ENCODE results near the gene CISH.

CISH gene

GRCh38 chr3:50653937-50654595 lies 42.5 kb upstream of the CISH start:
- H3K4me3 ChIP-seq (ENCODE audit: low read depth, low read length), result no peak overlapping the region
- no peak overlapping the region for H3K9ac ChIP-seq (ENCODE audit: low read length)
- no peaks in the 10 kb centered on the region for H3K4me1 ChIP-seq (ENCODE audit: control insufficient read depth in 1 of 2, insufficient read depth in 2 of 2, low read length in 2 of 2)
- no peak overlapping the region for H3K18ac ChIP-seq (ENCODE audit: low read length)
- H3K27ac ChIP-seq (ENCODE audit: low read depth, low read length), result no peak overlapping the region
- no peaks in the 10 kb centered on the region for H3K36me3 ChIP-seq (ENCODE audit: control insufficient read depth in 1 of 2, insufficient read depth in 2 of 2, low read length in 2 of 2)
- H4K91ac ChIP-seq (ENCODE audit: low read depth, low read length), result no peak overlapping the region
- H2AK5ac ChIP-seq (ENCODE audit: low read length), result no peak overlapping the region
- DNase-seq, result no peak
- H2BK5ac ChIP-seq (ENCODE audit: low read depth, low read length, poor library complexity), result no peak overlapping the region
- H3K9me3 ChIP-seq (ENCODE audit: insufficient read depth, low read depth, low read length), result no peaks in the 10 kb centered on the region
- no peak overlapping the region for H2AFZ ChIP-seq (ENCODE audit: insufficient read depth, low read length, poor library complexity)
- no peak overlapping the region for H3K23ac ChIP-seq (ENCODE audit: low read length)
- no peaks in the 10 kb centered on the region for H3K79me2 ChIP-seq (ENCODE audit: control insufficient read depth, insufficient read depth, low read length, poor library complexity)
- no peak overlapping the region for H3K14ac ChIP-seq (ENCODE audit: low read length)
- no peak overlapping the region for H3K4ac ChIP-seq (ENCODE audit: low read depth, low read length)
- no peak overlapping the region for H4K8ac ChIP-seq (ENCODE audit: low read depth, low read length)
- no peak overlapping the region for H4K12ac ChIP-seq (ENCODE audit: low read depth, low read length)
- no CpG with 5 or more reads among the region's 3 CpGs for WGBS (ENCODE audit: extremely low coverage, insufficient coverage, insufficient read length)
- no peak overlapping the region for H2BK12ac ChIP-seq (ENCODE audit: low read length)
- no peak overlapping the region for H3K4me2 ChIP-seq (ENCODE audit: low read length)
- peaks cover 3% of the 10 kb centered on the region for H3K27me3 ChIP-seq (ENCODE audit: insufficient read depth, low read length)
- H2BK120ac ChIP-seq (ENCODE audit: insufficient read depth, low read length, poor library complexity), result no peak overlapping the region
- H3K79me1 ChIP-seq (ENCODE audit: low read length), result no peaks in the 10 kb centered on the region

GRCh38 chr3:50652709-50653108 lies 41.1 kb upstream of the CISH start:
- no peak overlapping the region for H4K12ac ChIP-seq (ENCODE audit: low read depth, low read length)
- H3K9me3 ChIP-seq (ENCODE audit: insufficient read depth, low read depth, low read length), result peaks cover 4% of the 10 kb centered on the region
- H3K79me1 ChIP-seq (ENCODE audit: low read length), result no peaks in the 10 kb centered on the region
- no peak overlapping the region for H3K23ac ChIP-seq (ENCODE audit: low read length)
- no peak overlapping the region for H4K8ac ChIP-seq (ENCODE audit: low read depth, low read length)
- no peaks in the 10 kb centered on the region for H3K36me3 ChIP-seq (ENCODE audit: control insufficient read depth in 1 of 2, insufficient read depth in 2 of 2, low read length in 2 of 2)
- H3K79me2 ChIP-seq (ENCODE audit: control insufficient read depth, insufficient read depth, low read length, poor library complexity), result no peaks in the 10 kb centered on the region
- no peak overlapping the region for H2BK120ac ChIP-seq (ENCODE audit: insufficient read depth, low read length, poor library complexity)
- no peak overlapping the region for H2BK12ac ChIP-seq (ENCODE audit: low read length)
- no peak overlapping the region for H2BK5ac ChIP-seq (ENCODE audit: low read depth, low read length, poor library complexity)
- no peak overlapping the region for H3K4me3 ChIP-seq (ENCODE audit: low read depth, low read length)
- no peak overlapping the region for H3K9ac ChIP-seq (ENCODE audit: low read length)
- H4K91ac ChIP-seq (ENCODE audit: low read depth, low read length), result no peak overlapping the region
- H3K4ac ChIP-seq (ENCODE audit: low read depth, low read length), result no peak overlapping the region
- H3K4me2 ChIP-seq (ENCODE audit: low read length), result no peak overlapping the region
- H3K4me1 ChIP-seq (ENCODE audit: control insufficient read depth in 1 of 2, insufficient read depth in 2 of 2, low read length in 2 of 2), result no peaks in the 10 kb centered on the region
- no peak overlapping the region for H3K14ac ChIP-seq (ENCODE audit: low read length)
- H2AK5ac ChIP-seq (ENCODE audit: low read length), result no peak overlapping the region
- H3K27me3 ChIP-seq (ENCODE audit: insufficient read depth, low read length), result no peaks in the 10 kb centered on the region
- WGBS (ENCODE audit: extremely low coverage, insufficient coverage, insufficient read length), result no CpG with 5 or more reads among the region's 2 CpGs
- H2AFZ ChIP-seq (ENCODE audit: insufficient read depth, low read length, poor library complexity), result no peak overlapping the region
- DNase-seq, result peak in 1 of 2 donors; percentile 20
- no peak overlapping the region for H3K18ac ChIP-seq (ENCODE audit: low read length)
- H3K27ac ChIP-seq (ENCODE audit: low read depth, low read length), result no peak overlapping the region

GRCh38 chr3:50651920-50652529 lies 40.5 kb upstream of the CISH start:
- H3K9ac ChIP-seq (ENCODE audit: low read length), result no peak overlapping the region
- H3K14ac ChIP-seq (ENCODE audit: low read length), result no peak overlapping the region
- no peaks in the 10 kb centered on the region for H3K27me3 ChIP-seq (ENCODE audit: insufficient read depth, low read length)
- no peak overlapping the region for H3K27ac ChIP-seq (ENCODE audit: low read depth, low read length)
- H2BK12ac ChIP-seq (ENCODE audit: low read length), result no peak overlapping the region
- no peak overlapping the region for H3K4me2 ChIP-seq (ENCODE audit: low read length)
- H2BK120ac ChIP-seq (ENCODE audit: insufficient read depth, low read length, poor library complexity), result no peak overlapping the region
- no peak overlapping the region for H4K8ac ChIP-seq (ENCODE audit: low read depth, low read length)
- H3K23ac ChIP-seq (ENCODE audit: low read length), result no peak overlapping the region
- no peak overlapping the region for H2AK5ac ChIP-seq (ENCODE audit: low read length)
- H4K12ac ChIP-seq (ENCODE audit: low read depth, low read length), result no peak overlapping the region
- no peak overlapping the region for H3K4me3 ChIP-seq (ENCODE audit: low read depth, low read length)
- H3K4ac ChIP-seq (ENCODE audit: low read depth, low read length), result no peak overlapping the region
- H3K79me1 ChIP-seq (ENCODE audit: low read length), result no peaks in the 10 kb centered on the region
- H3K18ac ChIP-seq (ENCODE audit: low read length), result no peak overlapping the region
- H4K91ac ChIP-seq (ENCODE audit: low read depth, low read length), result no peak overlapping the region
- no peaks in the 10 kb centered on the region for H3K4me1 ChIP-seq (ENCODE audit: control insufficient read depth in 1 of 2, insufficient read depth in 2 of 2, low read length in 2 of 2)
- no peak overlapping the region for H2AFZ ChIP-seq (ENCODE audit: insufficient read depth, low read length, poor library complexity)
- H3K36me3 ChIP-seq (ENCODE audit: control insufficient read depth in 1 of 2, insufficient read depth in 2 of 2, low read length in 2 of 2), result no peaks in the 10 kb centered on the region
- WGBS (ENCODE audit: extremely low coverage, insufficient coverage, insufficient read length), result no CpG with 5 or more reads among the region's 7 CpGs
- H3K9me3 ChIP-seq (ENCODE audit: insufficient read depth, low read depth, low read length), result peaks cover 4% of the 10 kb centered on the region
- H2BK5ac ChIP-seq (ENCODE audit: low read depth, low read length, poor library complexity), result no peak overlapping the region
- H3K79me2 ChIP-seq (ENCODE audit: control insufficient read depth, insufficient read depth, low read length, poor library complexity), result no peaks in the 10 kb centered on the region
- no peak for DNase-seq

- Histone ChIP-seq H3K79me2 (ENCODE audit: control insufficient read depth, insufficient read depth, low read length, poor library complexity) (no peaks in the 10 kb centered on the region), H3K18ac (ENCODE audit: low read length) (no peak overlapping the region), H3K4me3 (ENCODE audit: low read depth, low read length) (no peak overlapping the region), H3K9ac (ENCODE audit: low read length) (no peak overlapping the region), H4K91ac (ENCODE audit: low read depth, low read length) (no peak overlapping the region), H3K4me1 (ENCODE audit: control insufficient read depth in 1 of 2, insufficient read depth in 2 of 2, low read length in 2 of 2) (no peaks in the 10 kb centered on the region), H2AFZ (ENCODE audit: insufficient read depth, low read length, poor library complexity) (no peak overlapping the region), H2AK5ac (ENCODE audit: low read length) (no peak overlapping the region), H3K36me3 (ENCODE audit: control insufficient read depth in 1 of 2, insufficient read depth in 2 of 2, low read length in 2 of 2) (peaks cover 0 to 2% of the 10 kb centered on the region in 2 experiments), H3K4me2 (ENCODE audit: low read length) (no peak overlapping the region), H3K9me3 (ENCODE audit: insufficient read depth, low read depth, low read length) (peaks cover 4% of the 10 kb centered on the region), H4K8ac (ENCODE audit: low read depth, low read length) (no peak overlapping the region), H4K12ac (ENCODE audit: low read depth, low read length) (no peak overlapping the region), H3K27ac (ENCODE audit: low read depth, low read length) (no peak overlapping the region), H2BK120ac (ENCODE audit: insufficient read depth, low read length, poor library complexity) (no peak overlapping the region), H2BK12ac (ENCODE audit: low read length) (no peak overlapping the region), H3K27me3 (ENCODE audit: insufficient read depth, low read length) (no peaks in the 10 kb centered on the region), H3K14ac (ENCODE audit: low read length) (no peak overlapping the region), H3K23ac (ENCODE audit: low read length) (no peak overlapping the region), H3K79me1 (ENCODE audit: low read length) (no peaks in the 10 kb centered on the region), H3K4ac (ENCODE audit: low read depth, low read length) (no peak overlapping the region), H2BK5ac (ENCODE audit: low read depth, low read length, poor library complexity) (no peak overlapping the region)
- WGBS (ENCODE audit: extremely low coverage, insufficient coverage, insufficient read length), result no CpG with 5 or more reads among the region's 8 CpGs
- DNase-seq, result no peak
These were observed 39.9 kb upstream of the CISH start for GRCh38 chr3:50651445-50651844.

Data from trophoblast cell (in vitro differentiated cells and primary cell).